ENCODE results near the gene UBE2J1. TPM values are rescaled to one million over a fixed set of nuclear protein-coding genes. Genes with fewer than 3 reads are reported as not detected.

UBE2J1 gene
- polyA plus RNA-seq, 1 donor (not counting 4 experiments of a cell fraction or from before 2014, with no cell fraction given) = 26.7 TPM

GRCh38 chr6:89346433-89346832 lies 6.1 kb downstream of the UBE2J1 start:
- Histone ChIP-seq H3K9me1 (ENCODE audit: control insufficient read depth, extremely low read depth, insufficient read depth, low read length) (no peaks in the 10 kb centered on the region), H3K9ac (ENCODE audit: control insufficient read depth, extremely low read depth, insufficient read depth, low read length) (no peak overlapping the region), H3K36me3 (ENCODE audit: control insufficient read depth in 2 of 2, extremely low read depth in 1 of 2, insufficient read depth in 2 of 2, low read length in 2 of 2) (peaks cover 0 to under 1% of the 10 kb centered on the region in 2 experiments), H3K4me3 (ENCODE audit: control insufficient read depth in 2 of 3, extremely low read depth in 1 of 3, insufficient read depth in 2 of 3, low read depth in 1 of 3, low read length in 3 of 3) (no peak overlapping the region), H4K20me1 (ENCODE audit: control insufficient read depth, extremely low read depth, insufficient read depth, low read length) (no peaks in the 10 kb centered on the region), H3K27me3 (ENCODE audit: control insufficient read depth, extremely low read depth, insufficient read depth, low read length) (no peaks in the 10 kb centered on the region), H3K79me2 (ENCODE audit: control insufficient read depth, insufficient read depth, low read length) (peaks cover 30% of the 10 kb centered on the region), H3K9me3 (ENCODE audit: control insufficient read depth, low read depth, low read length) (no peaks in the 10 kb centered on the region), H3K4me1 (ENCODE audit: control insufficient read depth, extremely low read depth, insufficient read depth, low read length) (peaks cover 7% of the 10 kb centered on the region), H3K4me2 (ENCODE audit: control insufficient read depth, extremely low read depth, insufficient read depth, low read depth, low read length) (no peak overlapping the region), H3K27ac (ENCODE audit: control insufficient read depth, insufficient read depth, low read length) (no peak overlapping the region), H2AFZ (ENCODE audit: control insufficient read depth, low read length) (no peak overlapping the region)
- dilution Hi-C loops (cut with MboI; ENCODE audit: extremely low pct_ligation_motif_present, low sequenced_read_pairs) = no loop called here
- TF ChIP-seq CTCF (optimal IDR thresholded peaks at IDR 0.05 in 1 of 3, IDR thresholded peaks at IDR 0.05 in 1 of 3, conservative IDR thresholded peaks at IDR 0.05 in 1 of 3; ENCODE audit: extremely low read depth in 1 of 3, insufficient read depth in 2 of 3, low read length in 3 of 3) = no peak
- no peak for TF ChIP-seq EZH2 (IDR thresholded peaks at IDR 0.05; ENCODE audit: low read length)
- FAIRE-seq (no peak), DNase-seq (ENCODE audit: low read depth, low spot score) (no peak)

GRCh38 chr6:89339565-89339964 lies 13.0 kb downstream of the UBE2J1 start:
- no peaks in the 10 kb centered on the region for H3K4me1 ChIP-seq (ENCODE audit: control insufficient read depth, extremely low read depth, insufficient read depth, low read length)
- H3K27ac ChIP-seq (ENCODE audit: control insufficient read depth, insufficient read depth, low read length) = no peak overlapping the region
- no peak overlapping the region for H3K9ac ChIP-seq (ENCODE audit: control insufficient read depth, extremely low read depth, insufficient read depth, low read length)
- DNase-seq (ENCODE audit: low read depth, low spot score) = no peak
- H3K27me3 ChIP-seq (ENCODE audit: control insufficient read depth, extremely low read depth, insufficient read depth, low read length) = no peaks in the 10 kb centered on the region
- dilution Hi-C loops (cut with MboI; ENCODE audit: extremely low pct_ligation_motif_present, low sequenced_read_pairs) = no loop called here
- H3K4me2 ChIP-seq (ENCODE audit: control insufficient read depth, extremely low read depth, insufficient read depth, low read depth, low read length) = no peak overlapping the region
- no peak for TF ChIP-seq CTCF (optimal IDR thresholded peaks at IDR 0.05 in 1 of 3, IDR thresholded peaks at IDR 0.05 in 1 of 3, conservative IDR thresholded peaks at IDR 0.05 in 1 of 3; ENCODE audit: extremely low read depth in 1 of 3, insufficient read depth in 2 of 3, low read length in 3 of 3)
- no peak for TF ChIP-seq EZH2 (IDR thresholded peaks at IDR 0.05; ENCODE audit: low read length)
- H3K4me3 ChIP-seq (ENCODE audit: control insufficient read depth in 2 of 3, extremely low read depth in 1 of 3, insufficient read depth in 2 of 3, low read depth in 1 of 3, low read length in 3 of 3) = no peak overlapping the region
- no peak for FAIRE-seq
- H4K20me1 ChIP-seq (ENCODE audit: control insufficient read depth, extremely low read depth, insufficient read depth, low read length) = no peaks in the 10 kb centered on the region
- H3K9me3 ChIP-seq (ENCODE audit: control insufficient read depth, low read depth, low read length) = no peaks in the 10 kb centered on the region
- no peaks in the 10 kb centered on the region for H3K9me1 ChIP-seq (ENCODE audit: control insufficient read depth, extremely low read depth, insufficient read depth, low read length)
- peaks cover 0 to 7% of the 10 kb centered on the region in 2 experiments for H3K36me3 ChIP-seq (ENCODE audit: control insufficient read depth in 2 of 2, extremely low read depth in 1 of 2, insufficient read depth in 2 of 2, low read length in 2 of 2)
- H2AFZ ChIP-seq (ENCODE audit: control insufficient read depth, low read length) = no peak overlapping the region
- peaks cover 2% of the 10 kb centered on the region for H3K79me2 ChIP-seq (ENCODE audit: control insufficient read depth, insufficient read depth, low read length)
